CD4-positive, alpha-beta T cell treated with Interleukin-12 subunit alpha and Interleukin-12 subunit beta, for 1 hour (primary cell): ENCODE results near the gene KCNMA1.

Experiments
- DNase-seq: peaks from one replicate; pipeline ENCODE4 v3.0.0-alpha.2; 2020

Gene KCNMA1

DNA sequence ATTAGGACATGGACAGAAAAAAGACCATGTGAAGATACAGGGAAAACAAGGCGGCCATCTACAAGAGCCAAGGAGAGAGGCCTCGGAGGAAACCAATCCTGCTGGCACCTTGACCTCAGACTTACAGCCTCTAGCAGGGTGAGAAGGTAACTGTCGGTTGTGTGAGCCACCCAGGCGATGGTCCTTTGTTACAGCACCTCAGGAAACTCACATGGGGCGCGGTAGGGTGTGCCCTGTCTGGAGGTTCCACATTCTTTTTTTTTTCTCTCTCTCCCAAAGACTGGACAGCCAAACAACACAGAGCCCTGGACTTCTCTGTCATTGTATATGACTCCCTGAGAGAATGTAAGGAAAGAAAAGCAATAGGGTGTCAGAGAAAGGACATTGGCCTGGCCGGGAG, 163.2 kb downstream of the KCNMA1 start:
- no peak for DNase-seq

DNA sequence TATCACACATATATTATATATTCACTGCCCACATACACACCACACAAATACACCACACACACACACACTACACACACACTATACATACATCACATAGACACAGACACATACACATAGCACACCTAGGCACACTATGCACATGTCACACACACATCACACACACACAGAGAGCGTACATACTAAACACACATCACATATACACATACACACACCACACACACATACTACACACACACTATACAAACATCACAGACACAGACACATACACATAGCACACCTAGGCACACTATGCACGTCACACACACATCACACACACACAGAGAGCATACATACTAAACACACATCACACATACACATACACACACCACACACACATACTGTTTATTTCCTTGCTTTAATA, 165.5 kb downstream of the KCNMA1 start:
- no peak for DNase-seq

DNA sequence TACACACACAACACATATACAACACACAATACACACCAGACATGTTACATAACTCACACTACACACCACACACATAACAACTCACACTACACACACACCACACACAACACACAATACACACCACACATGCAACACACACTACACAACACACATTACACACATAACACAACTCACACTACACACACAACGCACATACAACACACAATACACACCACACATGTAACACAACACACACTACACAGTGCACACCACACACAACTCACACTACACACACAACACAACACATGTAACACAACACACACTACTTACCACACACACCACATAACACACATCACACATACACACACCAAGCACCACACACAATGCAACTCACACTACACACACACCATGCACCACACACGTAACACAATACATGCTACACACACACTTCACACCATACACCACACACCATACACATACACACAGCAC, 166.5 kb downstream of the KCNMA1 start:
- DNase-seq: no peak

DNA sequence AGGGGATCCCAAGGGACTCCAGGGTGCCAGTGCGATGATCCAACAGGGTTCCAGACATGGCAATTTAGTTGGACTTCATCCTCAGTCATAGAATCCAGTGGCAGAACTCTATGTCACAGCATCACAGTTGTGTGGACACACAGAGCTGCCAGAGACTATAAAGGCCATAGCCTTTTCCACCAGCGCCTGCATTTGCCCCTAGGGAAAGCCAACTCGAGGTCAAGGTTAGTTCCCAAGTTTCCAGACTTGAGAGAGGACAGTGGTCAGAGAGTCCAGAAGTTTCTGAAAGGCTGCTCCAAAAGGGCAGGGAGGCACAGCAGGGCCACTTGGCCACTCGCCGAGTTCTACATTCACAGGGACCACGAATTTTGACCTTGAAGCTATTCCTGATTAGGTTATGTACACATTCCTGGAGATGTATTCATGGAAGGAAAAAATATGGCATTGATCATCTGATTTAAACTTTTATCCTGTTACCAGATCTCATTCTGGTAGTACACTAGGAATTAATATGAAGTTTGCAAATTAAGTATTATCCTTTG, 170.1 kb downstream of the KCNMA1 start:
- DNase-seq: no peak

DNA sequence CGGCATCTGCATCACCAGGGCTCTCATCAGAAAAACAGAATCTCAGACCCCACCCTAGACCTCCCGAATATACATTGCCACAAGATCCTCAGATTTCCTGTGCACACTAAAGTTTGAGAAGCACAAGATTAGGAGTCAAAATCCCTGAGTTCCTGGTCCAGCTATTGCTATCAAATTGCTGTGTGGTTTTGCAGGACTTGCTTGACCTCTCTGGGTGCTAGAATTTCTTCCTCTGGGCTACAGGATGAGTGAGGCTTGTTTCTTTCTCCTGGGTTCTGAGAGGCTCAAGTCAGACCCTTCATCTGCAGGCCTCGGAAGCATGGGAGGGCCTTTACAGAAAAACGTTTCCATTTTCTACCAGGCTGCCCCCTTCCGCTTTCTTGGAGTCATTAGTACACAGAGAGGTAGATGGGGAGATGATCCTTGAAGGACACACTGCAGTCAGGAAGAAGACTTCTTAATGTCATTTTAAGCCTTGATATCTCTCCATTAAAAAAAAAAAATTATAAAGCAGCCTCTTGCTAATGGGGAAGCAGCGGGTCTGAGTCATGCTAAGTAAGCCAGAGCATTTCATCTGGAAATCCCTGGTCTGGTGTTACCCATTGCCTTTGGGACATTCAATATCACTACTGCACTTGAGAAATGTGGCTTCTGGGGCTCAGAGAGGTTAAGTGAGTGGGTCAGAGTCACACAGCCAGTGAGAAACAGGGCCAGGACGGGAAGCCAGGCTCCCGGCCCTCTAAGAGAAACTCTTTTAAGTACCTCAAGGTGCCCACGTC, 173.5 kb downstream of the KCNMA1 start:
- DNase-seq: no peak

DNA sequence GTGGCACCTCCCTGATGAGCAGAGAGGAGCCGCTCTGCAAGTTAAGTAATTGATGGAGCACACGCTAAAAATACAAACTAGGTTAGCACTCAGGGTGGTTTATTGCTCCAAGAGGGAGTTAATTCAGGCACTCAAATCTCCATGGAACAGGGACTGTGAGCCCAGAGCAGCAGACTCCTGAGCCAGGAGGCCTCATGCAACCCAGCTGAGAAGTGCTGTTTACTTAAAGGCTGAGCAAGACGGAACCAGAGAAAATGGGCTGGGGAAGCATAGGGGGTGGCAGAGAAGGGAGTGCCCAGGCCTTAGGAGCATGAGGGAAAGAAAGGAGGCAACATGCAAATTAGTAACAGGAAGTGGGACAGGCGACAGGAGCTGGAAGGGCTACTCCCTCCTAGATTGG, 174.1 kb downstream of the KCNMA1 start:
- DNase-seq: no peak

DNA sequence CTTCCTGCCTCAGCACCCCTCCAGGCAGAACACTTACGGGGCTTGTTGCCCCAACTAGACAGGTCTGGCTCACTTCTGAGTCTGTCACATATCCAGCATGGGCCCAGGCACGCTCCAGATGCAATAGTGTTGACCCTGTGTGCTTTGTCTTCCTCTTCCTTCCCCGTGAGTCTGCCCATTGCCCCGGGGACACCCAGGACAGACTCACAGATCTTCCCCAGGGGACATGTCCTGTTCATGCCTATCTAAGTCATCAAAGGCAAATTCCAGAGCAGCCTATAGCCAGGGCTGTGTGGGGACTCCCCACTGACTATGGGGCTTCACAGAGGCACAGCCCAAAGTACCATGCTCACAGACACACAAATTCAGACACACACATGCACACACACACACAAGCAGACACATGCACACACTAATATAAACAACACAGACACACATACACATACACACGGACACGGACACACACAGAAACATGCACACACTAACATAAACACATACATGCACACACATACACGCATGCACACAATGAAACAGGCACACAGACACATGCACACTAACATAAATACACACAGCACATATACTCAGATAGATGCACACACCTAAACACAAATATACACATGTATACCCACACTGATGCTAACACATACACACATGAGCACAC, 175.8 kb downstream of the KCNMA1 start:
- no peak for DNase-seq

DNA sequence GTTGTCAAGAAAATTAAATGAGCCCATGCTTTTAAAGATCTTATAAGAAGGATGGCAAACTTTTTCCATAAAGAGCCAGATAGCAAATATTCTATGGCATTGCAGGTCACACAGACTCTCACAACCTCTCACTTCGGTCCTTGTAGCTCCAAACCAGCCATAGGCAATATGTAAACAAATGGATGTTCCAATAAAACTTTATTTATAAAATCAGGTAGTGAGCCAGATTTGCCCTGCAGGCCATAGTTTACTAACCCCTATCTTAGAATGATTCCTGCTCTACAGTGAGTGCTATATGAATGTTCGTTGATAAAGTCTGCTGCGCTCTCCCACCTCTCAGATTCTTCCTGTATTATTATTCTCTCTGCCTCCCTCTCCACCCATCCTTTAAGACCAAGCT, 177.7 kb downstream of the KCNMA1 start:
- DNase-seq: no peak

DNA sequence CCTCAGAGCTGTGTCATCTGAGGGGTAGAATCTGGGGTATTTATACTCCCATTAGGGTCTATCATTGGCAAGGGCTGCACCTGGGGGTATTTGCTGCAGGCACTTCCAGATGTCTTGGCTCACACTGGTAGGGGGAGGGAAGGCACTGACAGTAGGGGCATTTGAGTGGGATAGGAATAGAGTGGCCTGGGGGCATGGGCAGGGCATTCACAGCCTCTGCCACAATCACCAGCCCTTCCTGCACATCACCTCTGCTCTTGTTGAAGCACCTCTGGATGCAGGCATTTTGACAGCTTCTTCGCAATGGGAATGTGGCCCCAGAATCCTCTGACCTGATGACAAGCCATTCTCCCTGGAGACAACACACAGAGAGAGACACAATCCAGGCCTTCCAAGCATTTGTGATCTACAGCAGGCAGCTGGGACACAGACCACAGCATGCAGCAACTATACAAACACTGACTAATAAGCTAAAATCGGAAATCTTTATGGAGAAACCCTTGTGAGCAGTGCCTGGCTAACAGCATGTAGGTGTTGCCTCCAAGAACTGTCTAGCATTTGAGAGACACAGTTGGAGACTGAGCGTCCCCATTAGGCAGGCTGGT, 178.5 kb downstream of the KCNMA1 start:
- DNase-seq: no peak

DNA sequence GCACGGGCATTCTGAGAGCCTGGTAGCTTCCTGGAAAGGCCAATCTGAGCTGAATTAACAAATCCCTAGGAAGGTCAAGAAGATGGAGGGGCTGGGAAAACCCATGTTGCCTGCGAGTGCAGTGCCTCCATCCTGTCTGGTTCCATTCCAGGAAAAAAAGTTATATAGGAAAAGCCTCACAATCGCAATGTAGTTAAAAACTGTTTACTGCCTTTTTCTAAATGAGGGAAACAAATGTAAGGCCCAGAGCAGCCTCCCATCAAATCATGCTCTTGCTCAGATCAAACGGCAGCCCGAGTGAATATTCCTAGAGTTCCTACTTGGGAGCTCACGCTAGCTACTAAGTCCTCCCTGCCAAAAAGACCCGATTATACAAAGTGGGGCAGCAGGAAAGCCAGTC, 179.9 kb downstream of the KCNMA1 start:
- DNase-seq: no peak

DNA sequence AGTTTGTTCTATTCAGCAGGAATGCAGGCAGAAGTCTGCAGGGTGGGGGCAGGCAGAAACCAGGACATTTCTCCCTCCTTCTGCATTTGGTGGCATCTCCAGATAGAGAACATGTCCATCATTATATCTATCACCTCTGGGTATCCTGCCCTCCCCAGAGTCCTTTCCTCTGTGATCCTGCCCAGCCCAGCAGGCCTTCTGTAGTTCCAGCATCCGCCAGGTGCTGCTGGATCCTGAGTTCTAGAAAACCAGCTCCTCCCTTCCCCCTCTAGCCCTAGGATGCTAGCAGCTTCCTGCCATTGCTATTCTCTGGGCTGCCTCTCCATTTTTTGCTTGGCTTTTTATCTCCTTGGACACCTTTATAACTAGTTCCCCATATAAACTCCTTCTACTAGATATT, 180.3 kb downstream of the KCNMA1 start:
- DNase-seq: no peak

DNA sequence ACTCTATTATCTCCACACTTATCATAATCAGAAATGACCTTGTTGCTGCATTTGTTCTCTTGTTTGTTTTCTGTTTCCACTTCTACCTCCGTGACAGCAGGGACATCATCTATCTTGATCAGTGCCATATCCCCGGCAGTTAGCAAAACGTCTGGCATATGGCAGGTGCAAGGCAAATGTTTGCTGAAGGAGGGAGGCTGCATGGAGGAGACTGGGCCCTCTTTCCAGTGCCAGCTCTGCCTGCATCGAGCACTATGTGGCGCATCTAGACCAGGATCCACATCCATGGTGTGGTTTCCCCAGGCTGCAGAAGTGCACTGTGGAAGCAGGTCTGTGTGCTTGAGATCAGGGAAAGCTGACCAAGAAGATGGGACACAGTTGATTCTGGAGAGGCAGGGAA, 181.2 kb downstream of the KCNMA1 start:
- DNase-seq: no peak

DNA sequence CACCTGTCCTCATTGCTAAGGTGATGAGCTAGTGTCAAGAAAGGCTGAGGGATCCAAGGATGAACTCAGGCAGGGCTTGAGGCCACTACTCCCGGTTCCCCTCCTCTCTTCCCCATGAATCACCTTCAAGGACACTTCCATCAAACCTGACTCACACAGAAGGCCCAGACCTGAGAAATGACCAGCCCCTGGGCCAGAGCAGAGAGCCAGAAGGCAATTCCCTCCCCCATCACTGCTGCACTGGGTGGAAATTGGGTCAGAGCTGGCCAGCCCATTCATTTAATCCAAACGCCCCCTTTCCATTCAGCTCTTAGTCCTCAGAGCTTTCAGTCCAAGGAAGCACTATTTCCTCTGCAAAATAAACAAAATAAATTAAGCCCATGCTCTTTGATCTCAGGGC, 182.0 kb downstream of the KCNMA1 start:
- no peak for DNase-seq

DNA sequence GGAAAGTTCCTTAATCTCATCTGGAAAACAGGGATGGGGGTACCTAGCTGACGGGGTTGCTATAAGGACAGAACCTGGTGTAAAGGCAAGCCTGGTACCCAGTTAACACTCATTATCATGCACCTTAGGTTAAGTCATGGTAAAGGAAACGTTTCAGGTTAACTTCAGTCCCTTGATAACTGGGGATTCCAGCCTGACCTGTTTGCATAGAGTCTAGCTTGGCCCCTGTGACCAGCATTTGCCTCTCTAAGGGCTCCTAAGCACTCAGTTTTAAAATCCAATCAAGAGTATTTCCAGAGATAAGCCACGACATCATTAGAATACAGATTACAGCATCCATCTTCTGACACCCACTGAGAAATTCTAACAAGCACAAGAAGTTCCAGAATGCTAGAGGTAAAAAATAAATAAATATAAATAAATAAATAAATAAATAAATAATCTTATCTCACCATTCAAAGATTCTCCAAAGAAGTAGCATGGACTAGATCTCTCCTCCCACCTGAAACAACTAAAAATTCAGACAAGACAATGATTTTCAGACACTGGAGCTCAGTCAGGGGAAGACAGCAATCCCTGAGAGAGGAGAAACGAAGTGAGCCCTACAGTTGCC, 184.6 kb downstream of the KCNMA1 start:
- DNase-seq: no peak

DNA sequence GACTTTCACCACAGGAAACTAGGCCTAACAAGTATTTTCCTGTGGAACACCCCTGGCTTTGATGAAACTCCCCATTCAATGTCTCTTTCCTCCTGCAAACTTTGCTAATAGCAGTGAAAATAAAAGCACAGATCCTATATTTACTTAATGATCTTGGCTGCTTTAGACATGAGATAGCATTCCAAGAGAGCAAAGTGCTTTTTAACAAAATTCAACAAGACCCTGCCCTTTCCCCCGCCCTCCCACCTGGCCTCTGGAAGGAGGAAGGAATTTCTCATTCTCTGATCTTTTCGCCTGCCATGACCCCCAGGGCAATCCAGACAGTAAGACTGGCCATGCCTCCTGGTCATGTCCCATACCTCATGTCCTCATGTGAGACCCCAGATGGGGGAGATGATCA, 185.7 kb downstream of the KCNMA1 start:
- no peak for DNase-seq

DNA sequence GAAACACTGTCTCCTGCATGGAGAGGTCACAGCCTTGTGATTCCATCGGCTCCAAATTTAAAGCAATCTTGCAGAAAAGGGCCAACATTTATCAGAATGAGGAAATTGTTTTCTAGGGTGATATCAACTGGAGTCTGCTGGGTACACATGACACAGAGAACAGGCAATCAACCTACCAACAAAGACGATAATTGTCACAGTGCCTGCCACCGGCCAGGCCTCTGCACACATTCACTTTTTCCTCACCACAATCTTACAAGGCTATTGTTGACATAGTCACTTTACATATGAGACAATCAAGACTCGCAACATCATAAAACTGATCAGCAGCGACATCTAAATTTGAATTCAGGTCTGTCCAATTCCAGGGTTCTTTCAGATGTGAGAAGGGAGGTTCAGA, 189.4 kb downstream of the KCNMA1 start:
- no peak for DNase-seq

DNA sequence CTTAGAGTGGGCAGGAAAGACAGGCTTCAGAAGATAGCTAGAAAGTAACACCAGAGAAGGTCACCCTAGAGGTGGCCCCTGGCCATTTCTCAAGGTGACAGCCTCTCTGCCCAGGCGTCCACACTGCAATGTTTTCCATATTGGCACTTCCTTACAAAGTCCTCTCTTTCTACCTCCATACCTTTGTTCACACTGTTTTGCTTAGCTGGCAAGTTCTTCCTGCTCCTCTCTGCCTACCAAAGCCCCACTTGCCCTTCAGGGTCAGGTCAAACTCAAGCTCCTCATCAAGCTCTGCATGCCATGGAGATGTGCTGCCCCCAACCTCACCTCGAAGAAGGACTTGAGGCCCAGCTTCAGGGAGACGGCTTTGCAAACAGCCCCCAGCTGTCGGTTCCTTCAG, 190.9 kb downstream of the KCNMA1 start:
- no peak for DNase-seq

DNA sequence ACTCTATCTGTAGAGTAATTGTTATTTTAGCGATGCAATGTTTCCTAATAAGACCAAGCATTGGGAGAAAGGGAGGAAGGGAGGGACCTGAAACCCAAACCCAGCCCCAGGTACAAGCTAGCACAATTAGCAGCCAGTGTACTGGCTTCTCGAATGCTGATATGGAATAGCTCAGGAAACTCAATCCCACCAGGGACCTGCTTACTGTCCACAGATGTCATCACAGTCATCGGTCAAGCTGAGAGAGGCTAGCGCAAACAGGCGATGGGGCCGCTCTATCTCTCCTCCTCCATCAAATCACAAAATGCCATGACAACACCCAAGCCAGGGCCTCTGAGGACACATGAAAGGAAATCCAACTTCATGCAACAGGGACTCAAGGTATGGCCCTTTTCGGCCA, 192.1 kb downstream of the KCNMA1 start:
- no peak for DNase-seq

DNA sequence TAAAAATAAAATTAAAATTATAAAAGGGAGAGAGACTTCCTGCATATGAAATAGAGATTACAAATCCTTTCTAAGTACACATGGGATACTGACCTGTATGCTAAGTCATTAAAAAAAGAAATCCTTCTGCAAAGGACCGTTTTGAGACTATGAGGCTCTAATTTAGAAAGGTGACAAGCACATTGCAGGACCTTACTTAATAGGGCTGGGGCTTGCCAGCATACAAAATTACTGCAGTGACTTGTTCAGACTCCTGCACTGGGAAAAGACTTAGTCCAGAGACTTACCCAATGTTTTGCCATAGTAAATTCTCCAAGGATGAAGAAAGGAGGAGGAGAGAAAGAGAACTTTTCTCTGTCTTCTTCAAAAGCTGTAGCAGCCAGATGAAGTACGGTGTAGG, 193.6 kb downstream of the KCNMA1 start:
- DNase-seq: no peak

DNA sequence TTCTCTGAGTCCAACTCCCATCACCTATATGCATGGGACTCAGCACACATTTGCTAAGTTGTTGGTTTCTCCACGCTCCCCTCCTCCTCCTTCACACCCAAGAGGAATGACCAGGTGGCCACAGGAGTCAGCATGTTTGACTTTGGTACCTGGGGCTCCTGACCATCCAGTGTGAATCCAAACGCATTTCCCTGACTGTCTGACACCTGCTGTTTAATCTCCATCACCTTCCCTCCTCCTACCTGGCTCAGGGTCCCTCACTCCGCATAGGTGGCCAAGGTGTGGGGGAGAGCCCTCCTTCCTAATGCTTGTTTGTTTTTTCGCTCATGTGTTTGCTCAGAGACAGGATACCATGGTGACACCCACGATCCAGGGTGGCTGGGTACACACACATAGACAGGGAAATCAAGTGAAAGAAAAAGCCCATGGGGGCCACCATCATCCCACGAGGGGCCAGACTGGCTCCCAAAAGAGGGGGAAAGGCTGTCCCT, 194.9 kb downstream of the KCNMA1 start:
- no peak for DNase-seq

DNA sequence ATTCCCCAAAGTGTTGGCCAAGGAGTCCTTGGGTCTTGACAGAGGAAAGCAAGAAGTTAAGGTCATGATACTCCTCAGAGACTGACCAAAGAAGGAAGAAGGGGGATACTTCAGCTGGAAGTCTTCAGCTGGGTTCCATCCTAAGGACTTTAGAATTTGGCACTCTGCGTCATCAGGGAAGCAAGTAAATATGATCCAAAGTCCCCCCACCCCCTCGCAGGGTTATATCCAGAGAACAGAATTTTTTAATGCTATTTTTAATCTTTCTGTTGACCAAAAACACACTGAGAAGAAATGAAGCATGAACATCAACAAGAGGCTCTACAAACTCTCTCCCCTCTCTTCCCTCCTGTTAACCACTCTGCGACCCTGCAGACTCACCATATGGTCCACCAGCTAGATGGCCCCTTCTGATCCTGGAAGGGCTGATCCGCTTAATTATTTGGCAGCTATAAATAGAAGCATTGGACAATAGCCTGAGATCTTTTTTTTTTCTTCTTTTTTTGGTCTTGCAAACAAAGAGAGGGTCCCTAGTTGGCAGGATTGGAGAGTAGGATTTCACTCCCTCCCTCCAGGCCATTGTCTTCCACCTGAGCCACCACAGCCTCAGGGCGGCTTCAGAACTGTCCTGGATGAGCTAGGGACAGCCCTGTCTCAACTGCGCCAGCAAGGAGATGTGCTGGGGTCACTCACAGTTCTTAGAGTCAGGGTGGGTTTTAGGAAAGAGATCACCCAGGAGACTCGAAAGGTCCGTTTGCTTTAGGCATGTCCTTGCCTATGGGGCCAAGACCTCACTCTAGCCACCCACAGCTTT, 196.0 kb downstream of the KCNMA1 start:
- no peak for DNase-seq

DNA sequence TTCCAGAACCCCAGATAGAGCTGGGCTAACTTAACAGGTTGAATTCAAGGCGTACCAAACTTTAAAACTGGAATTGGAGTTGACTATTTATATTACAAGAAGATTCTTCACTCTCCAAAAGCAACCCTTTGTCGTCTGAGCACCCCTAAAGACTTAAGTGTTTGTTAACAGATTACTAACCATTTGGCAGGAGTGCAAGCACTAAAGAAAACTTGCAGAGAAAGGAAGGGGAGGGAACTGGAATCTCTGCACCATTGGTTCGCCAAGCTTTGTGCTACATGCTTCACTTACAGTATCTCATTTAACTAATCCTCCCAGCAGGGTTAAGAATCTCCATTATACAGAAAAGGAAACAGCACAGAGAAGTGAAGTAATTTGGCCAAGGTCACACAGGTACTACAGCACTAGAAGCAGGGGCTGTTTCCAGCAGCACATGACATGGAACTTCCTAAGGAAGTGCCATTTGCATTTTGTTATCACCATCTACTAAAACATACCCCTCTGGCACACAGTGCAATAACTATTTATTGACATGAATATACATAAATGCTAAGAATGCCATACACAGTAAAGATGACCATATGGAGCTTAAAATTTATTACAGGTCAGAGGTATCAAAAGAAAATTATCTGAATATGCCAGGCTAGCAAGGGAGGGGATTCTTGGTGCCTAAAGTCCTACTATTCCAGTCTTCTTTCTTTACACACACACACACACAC, 201.2 kb downstream of the KCNMA1 start:
- no peak for DNase-seq
